ENCODE measurements around the gene ZNF181. TPM values are rescaled to one million over a fixed set of nuclear protein-coding genes. Genes with fewer than 3 reads are reported as not detected.

The ZNF181 gene
- total RNA-seq, 1 donor from 2014 or later = 12.9 TPM

DNA sequence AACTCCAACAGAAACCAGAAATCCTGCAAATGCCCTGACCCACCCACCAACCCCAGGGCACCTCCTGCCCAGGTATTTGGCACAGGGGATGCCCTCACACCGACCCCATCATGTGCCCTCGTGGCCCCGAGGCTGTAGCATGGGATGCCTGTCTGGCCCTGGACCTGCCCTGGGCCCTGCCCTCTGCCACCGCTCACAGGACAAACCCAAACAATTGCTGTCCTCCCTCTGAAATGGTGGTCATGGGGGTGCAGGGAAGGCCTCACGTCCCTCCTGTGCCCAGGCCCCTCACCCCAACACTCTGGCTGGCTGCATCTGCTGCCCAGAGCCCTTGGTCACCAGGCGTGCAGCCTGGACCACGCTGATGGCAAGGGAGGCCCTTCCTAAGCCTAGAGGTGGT lies 2.1 kb upstream of the ZNF181 start:
- DNase-seq (ENCODE audit: low spot score) = no peak
- peaks cover 4% of the 10 kb centered on the region for H3K27me3 Mint-ChIP-seq (ENCODE audit: unreplicated experiment)
- H3K4me3 Mint-ChIP-seq (ENCODE audit: unreplicated experiment) = no peak overlapping the region

DNA sequence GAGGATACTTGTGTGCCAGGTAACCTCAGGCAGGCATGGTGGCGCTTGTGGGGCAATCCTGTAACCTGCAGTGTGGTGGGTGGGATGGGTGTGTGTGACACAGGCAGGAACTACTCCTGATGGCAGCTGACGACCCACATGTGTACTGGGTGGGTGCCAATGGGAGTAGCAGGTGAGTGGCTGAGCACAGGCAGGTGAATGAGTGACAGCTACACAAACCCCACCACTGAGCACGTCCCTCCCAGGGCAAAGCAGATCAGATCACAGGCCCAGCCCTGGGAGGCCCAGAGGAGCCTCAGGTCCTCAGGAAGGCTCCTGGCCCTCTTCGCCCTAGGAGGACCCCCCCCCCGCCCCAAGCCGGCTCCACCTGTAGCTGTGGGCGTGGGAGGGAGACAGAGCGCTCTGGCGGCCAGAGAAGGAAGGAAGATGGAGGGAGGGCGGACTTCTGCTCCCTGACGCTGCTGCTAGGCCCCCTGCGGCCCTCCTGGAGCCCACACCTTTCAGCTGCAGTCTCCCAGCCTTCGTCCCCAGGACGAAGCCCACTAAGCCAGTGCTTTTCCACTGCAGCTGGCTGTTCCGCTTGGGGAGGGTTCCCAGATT lies 1.3 kb upstream of the ZNF181 start:
- no peak overlapping the region for H3K27ac Mint-ChIP-seq (ENCODE audit: unreplicated experiment)
- no peak overlapping the region for H3K4me3 Mint-ChIP-seq (ENCODE audit: unreplicated experiment)
- TF ChIP-seq CTCF (IDR thresholded peaks at IDR 0.05; ENCODE audit: unreplicated experiment) = no peak
- no peaks in the 10 kb centered on the region for H3K9me3 Mint-ChIP-seq (ENCODE audit: unreplicated experiment)
- H3K27me3 Mint-ChIP-seq (ENCODE audit: unreplicated experiment) = peaks cover 2% of the 10 kb centered on the region
- no peak for DNase-seq (ENCODE audit: low spot score)
- peaks cover 21% of the 10 kb centered on the region for H3K4me1 Mint-ChIP-seq (ENCODE audit: unreplicated experiment)
- H3K36me3 Mint-ChIP-seq (ENCODE audit: low read depth, unreplicated experiment) = peaks cover 3% of the 10 kb centered on the region

More for the DNA sequence above, 2.1 kb upstream of the ZNF181 start:
- TF ChIP-seq CTCF (IDR thresholded peaks at IDR 0.05; ENCODE audit: unreplicated experiment) = no peak
- Mint-ChIP-seq H3K27ac (ENCODE audit: unreplicated experiment) (no peak overlapping the region), H3K4me1 (ENCODE audit: unreplicated experiment) (peaks cover 24% of the 10 kb centered on the region), H3K9me3 (ENCODE audit: unreplicated experiment) (no peaks in the 10 kb centered on the region), H3K36me3 (ENCODE audit: low read depth, unreplicated experiment) (peaks cover 3% of the 10 kb centered on the region)

DNA sequence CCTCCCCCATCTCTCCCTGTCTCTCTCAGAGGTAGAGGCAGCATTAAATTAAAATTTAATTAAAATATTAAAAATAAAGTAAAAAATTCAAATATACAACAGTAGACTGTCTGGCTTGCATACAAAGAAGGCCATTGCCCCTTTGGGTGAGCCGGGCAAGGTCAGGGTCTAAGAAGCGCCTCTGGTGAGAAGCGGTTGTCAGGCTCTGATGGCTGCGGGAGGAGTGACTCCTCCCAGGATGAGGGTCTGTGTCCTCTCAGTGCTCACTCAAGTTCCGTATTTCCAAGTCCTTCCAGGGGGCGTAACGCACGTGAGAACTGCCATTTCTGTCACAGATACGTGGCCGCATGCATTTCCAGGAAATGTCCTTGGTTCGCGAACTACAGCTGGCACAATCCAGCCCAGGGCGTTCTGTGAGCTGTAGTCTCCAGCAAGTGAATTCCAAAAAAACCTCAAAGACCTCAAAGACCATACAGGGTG lies 737 bp upstream of the ZNF181 start:
- H3K4me1 Mint-ChIP-seq (ENCODE audit: unreplicated experiment) = peaks cover 17% of the 10 kb centered on the region
- H3K9me3 Mint-ChIP-seq (ENCODE audit: unreplicated experiment) = no peaks in the 10 kb centered on the region
- DNase-seq (ENCODE audit: low spot score) = peak; percentile 51
- peak overlapping the region; percentile 96 for H3K4me3 Mint-ChIP-seq (ENCODE audit: unreplicated experiment)
- peak overlapping the region; percentile 98 for H3K27ac Mint-ChIP-seq (ENCODE audit: unreplicated experiment)
- peaks cover 7% of the 10 kb centered on the region for H3K36me3 Mint-ChIP-seq (ENCODE audit: low read depth, unreplicated experiment)
- H3K27me3 Mint-ChIP-seq (ENCODE audit: unreplicated experiment) = no peaks in the 10 kb centered on the region
- no peak for TF ChIP-seq CTCF (IDR thresholded peaks at IDR 0.05; ENCODE audit: unreplicated experiment)

- H3K27ac Mint-ChIP-seq (ENCODE audit: unreplicated experiment) = peak overlapping the region; percentile 94
- no peak for TF ChIP-seq CTCF (IDR thresholded peaks at IDR 0.05; ENCODE audit: unreplicated experiment)
- H3K4me3 Mint-ChIP-seq (ENCODE audit: unreplicated experiment) = peak overlapping the region; percentile 94
- H3K9me3 Mint-ChIP-seq (ENCODE audit: unreplicated experiment) = no peaks in the 10 kb centered on the region
- peaks cover 17% of the 10 kb centered on the region for H3K4me1 Mint-ChIP-seq (ENCODE audit: unreplicated experiment)
- peaks cover 16% of the 10 kb centered on the region for H3K36me3 Mint-ChIP-seq (ENCODE audit: low read depth, unreplicated experiment)
- DNase-seq (ENCODE audit: low spot score) = no peak
- H3K27me3 Mint-ChIP-seq (ENCODE audit: unreplicated experiment) = no peaks in the 10 kb centered on the region
Measured at GRCh38 chr19:34734537-34735103, 577 bp downstream of the ZNF181 start.

All from endothelial cell (in vitro differentiated cells).